ENCODE data around the gene PFDN6. TPM values are rescaled to one million over a fixed set of nuclear protein-coding genes. Genes with fewer than 3 reads are reported as not detected.

Gene PFDN6
- total RNA-seq, 2 donors from 2014 or later, result 92.9 to 103 TPM

DNA sequence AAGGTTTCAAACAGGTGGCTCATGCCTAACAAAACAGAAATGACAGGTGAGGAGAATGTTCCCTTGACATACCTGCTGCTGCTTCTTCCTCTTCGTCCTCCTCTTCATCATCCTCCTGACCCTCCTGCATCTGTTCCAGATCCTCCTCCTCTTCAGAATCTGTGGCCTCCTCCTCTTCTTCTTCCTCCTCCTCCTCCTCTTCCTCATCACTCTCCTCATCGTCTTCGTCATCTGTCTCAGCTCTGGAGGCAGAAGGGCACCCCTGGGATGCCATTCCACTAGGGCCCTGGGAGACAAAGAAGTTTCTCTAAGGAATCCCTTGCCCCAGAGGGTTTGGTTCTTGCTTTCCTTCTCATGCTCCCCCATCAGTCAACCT is 30.5 kb downstream of the PFDN6 start:
- ATAC-seq, result no peak
- Mint-ChIP-seq H3K36me3 (peaks cover 43 to 56% of the 10 kb centered on the region in 2 donors), H3K9me3 (no peaks in the 10 kb centered on the region), H3K27ac (peak overlapping the region in 1 of 2 donors; percentile 85)
- no peak for DNase-seq (ENCODE audit: low spot score in 2 of 2)

DNA sequence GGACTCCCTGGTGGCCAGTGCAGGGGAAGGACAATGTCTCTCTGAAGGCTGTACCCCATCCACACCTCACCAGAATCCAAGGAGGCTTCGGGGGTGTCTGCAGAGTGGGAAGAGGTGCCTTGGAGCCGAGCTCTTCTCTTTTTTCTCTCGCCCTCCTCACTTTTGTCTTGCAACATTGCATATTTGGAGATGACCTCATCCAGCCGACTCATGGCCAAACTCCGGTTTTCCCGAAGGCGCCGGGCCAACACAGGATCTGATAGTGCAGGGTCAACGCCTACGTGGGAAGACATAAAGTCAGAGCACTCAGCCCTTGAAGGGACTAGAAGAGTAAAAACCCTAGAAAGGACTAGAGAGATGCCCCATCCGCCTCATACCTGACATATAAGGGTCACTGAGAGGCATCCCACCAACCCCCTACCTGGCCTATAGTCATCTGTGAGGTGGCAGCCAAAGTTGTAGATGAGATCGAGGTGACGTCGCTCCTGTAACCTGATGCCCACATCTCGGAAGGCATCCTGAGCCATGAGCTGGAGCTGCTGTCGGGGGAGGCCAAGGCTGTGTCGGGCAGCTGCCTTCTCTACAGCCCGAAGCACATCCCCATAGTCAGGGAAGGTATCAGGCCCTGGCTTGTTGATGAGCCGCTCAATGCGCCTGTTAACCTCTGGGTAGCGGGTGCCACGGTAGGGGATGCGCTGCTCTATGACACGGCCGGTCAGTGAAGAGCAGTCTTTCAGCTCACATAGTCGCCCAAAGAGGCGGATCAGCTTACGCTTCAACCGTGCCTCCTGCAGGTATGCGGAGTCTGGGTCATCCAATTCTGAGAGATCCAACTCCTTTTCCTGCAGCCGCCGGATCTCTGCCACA is 31.1 kb downstream of the PFDN6 start:
- Mint-ChIP-seq H3K9me3 (no peaks in the 10 kb centered on the region), H3K36me3 (peaks cover 43 to 56% of the 10 kb centered on the region in 2 donors), H3K27ac (peak overlapping the region; percentile 85 to 96)
- ATAC-seq (no peak), DNase-seq (ENCODE audit: low spot score in 2 of 2) (no peak)

DNA sequence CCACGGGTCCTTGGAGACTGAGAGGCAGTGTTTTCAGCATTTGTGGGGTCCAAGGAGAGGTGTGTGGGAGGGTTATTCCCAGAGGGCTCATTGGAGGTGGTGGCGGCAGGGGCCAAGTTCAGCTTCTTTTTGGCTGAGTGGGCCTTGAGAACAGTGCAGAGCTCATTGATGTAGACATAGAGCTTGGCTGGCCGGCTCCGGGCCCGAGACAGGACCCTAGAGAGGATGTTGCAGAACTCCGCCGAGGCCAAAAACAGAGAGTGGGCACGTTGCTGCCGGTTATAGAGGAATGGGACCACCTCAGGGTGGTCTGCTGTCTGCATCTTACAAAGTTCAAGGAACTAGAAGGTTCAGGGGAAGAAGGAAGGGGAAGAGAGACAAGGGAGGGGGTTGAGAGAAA is 31.8 kb downstream of the PFDN6 start:
- peak overlapping the region; percentile 48 to 96 for H3K27ac Mint-ChIP-seq
- no peak for ATAC-seq
- no peaks in the 10 kb centered on the region for H3K9me3 Mint-ChIP-seq

DNA sequence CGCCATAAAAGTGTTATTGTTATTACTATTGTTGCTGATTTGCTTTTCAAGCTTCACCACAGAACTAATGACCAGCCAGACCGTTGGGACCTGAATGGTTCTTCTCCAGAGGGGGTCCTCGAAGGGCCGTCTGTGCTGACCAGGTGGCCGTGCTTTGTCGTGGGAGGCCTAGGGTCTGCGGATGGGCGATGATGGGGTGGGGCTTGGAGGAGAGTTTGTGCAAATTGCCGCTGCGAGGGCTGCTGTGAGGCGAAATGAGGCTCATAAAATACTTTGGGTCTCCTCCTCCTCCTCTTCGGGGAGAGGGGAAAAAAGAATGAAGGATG is 34.2 kb downstream of the PFDN6 start:
- Mint-ChIP-seq H3K36me3 (peaks cover 43% of the 10 kb centered on the region in 2 donors), H3K27ac (peak overlapping the region; percentile 96 to 98), H3K9me3 (no peaks in the 10 kb centered on the region)
- ATAC-seq (no peak), DNase-seq (ENCODE audit: low spot score in 2 of 2) (no peak)

More for the DNA sequence above, 31.8 kb downstream of the PFDN6 start:
- H3K36me3 Mint-ChIP-seq, result peaks cover 43 to 55% of the 10 kb centered on the region in 2 donors
- DNase-seq (ENCODE audit: low spot score in 2 of 2), result no peak

DNA sequence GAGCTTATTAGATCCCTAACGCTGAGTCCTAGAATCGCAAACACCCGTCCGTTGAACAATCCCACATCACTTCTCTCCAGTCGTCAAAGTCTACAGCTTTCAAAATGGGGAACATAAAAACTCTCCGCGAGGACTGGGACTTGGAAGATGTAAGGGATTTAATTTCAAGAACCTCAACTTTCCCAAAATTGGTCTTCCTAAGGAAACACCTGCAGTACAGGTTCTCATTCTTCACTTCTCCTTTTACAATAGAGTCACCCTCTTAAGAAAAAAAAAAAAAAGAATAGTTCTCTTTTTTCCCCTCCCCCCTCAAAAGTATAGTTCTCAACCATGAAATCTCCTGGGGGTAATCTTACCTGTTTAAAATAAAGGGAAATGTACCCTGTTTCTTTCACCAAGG is 34.7 kb downstream of the PFDN6 start:
- no peak for ATAC-seq
- no peaks in the 10 kb centered on the region for H3K9me3 Mint-ChIP-seq
- no peak for DNase-seq (ENCODE audit: low spot score in 2 of 2)
- peaks cover 38 to 42% of the 10 kb centered on the region in 2 donors for H3K36me3 Mint-ChIP-seq
- peak overlapping the region in 1 of 2 donors; percentile 96 for H3K27ac Mint-ChIP-seq

DNA sequence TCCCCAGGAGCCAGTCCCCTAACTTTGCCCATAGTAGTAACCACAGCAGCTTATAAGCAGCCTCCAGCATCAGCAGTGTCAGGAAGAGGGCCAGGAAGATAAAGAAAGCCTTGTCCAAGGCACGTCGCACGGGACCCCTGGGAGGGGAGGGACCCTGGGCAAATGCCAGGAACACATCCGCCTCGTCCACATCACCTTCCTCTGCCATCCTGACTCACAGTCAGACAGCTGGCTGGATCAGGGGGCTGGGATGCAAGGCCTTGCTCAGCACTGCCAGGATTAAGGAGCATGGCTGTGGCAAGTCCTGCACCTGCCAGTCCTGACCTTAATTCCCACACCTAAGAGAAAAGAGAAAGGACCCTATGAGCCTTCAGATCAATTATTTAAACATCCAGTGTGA is 39.7 kb downstream of the PFDN6 start:
- ATAC-seq, result no peak
- peaks cover 0 to under 1% of the 10 kb centered on the region in 2 donors for H3K36me3 Mint-ChIP-seq
- no peak overlapping the region for H3K27ac Mint-ChIP-seq
- H3K9me3 Mint-ChIP-seq, result no peaks in the 10 kb centered on the region
- no peak for DNase-seq (ENCODE audit: low spot score in 2 of 2)

DNA sequence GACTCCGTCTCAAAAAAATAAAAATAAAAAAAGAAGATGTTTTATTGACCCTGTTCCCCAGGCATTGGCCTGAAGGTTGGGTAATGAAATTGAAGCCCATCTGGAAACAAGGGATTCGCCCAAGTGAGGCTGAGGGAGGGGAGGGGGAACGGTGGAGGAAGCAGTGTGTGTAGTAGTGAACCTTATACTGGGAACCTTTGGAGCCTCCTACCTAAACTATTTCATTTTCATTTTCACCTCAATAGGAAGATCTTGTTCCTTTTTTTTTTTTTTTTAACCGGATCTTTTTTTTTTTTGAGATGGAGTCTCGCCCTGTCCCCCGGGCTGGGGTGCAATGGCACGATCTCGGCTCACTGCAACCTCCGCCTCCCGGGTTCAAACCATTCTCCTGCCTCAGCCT is 41.3 kb downstream of the PFDN6 start:
- H3K27ac Mint-ChIP-seq, result no peak overlapping the region
- no peaks in the 10 kb centered on the region for H3K36me3 Mint-ChIP-seq
- DNase-seq (ENCODE audit: low spot score in 2 of 2) (no peak), ATAC-seq (no peak)
- H3K9me3 Mint-ChIP-seq, result no peaks in the 10 kb centered on the region

DNA sequence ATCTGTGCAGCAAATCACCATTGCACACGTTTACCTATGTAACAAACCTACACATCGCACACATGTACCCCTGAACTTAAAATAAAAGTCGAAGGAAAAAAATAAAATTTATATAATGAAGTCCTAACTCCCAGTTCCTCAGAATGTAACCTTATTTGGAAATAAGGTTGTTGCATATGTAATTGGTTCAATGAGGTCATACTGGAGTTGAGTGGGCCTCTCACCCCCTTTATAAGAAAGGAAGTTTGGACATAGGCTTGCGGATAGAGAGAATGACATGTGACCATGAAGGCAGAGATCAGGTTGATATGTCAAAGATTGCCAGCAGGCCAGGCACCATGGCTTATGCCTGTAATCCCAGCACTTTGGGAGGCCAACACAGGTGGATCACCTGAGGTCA is 44.3 kb downstream of the PFDN6 start:
- DNase-seq (ENCODE audit: low spot score in 2 of 2) (no peak), ATAC-seq (no peak)
- Mint-ChIP-seq H3K27ac (no peak overlapping the region), H3K9me3 (no peaks in the 10 kb centered on the region), H3K36me3 (no peaks in the 10 kb centered on the region)

DNA sequence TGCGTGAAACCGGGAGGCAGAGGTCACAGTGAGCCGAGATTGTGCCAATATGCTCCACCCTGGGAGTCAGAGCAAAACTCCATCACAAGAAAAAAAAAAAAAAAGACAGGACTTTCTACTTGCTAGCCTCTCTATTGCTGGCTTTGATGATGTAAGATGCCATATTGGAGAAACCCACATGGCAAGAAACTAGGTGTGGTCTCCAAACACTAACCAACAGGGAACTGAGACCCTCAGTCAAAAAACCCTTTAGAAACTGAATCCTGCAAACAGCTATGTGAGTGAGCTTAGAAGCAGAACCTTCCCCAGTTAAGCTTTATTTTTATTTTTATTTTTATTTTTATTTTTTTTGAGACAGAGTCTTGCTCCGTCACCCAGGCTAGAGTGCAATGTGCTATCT is 46.5 kb downstream of the PFDN6 start:
- ATAC-seq (no peak), DNase-seq (ENCODE audit: low spot score in 2 of 2) (no peak)
- Mint-ChIP-seq H3K36me3 (no peaks in the 10 kb centered on the region), H3K27ac (no peak overlapping the region), H3K9me3 (no peaks in the 10 kb centered on the region)

DNA sequence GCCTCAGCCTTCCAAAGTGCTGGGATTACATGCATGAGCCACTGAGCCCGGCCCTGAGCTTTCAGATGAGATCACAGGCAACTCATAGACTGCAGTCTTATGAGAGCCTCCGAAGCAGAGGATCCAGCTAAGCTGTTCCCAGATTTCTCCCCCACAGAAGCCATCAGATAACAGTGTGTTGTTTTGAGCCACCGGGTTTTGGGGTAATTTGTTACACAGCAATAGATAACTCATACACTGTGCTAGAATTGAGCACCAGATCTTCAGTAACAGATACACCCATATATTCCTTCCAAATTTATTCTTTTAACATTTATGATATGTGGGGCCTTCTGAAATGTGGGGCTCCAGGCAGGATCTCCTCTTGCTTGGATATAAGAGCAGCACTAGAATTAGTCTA is 47.1 kb downstream of the PFDN6 start:
- ATAC-seq, result no peak
- Mint-ChIP-seq H3K36me3 (no peaks in the 10 kb centered on the region), H3K27ac (no peak overlapping the region)

DNA sequence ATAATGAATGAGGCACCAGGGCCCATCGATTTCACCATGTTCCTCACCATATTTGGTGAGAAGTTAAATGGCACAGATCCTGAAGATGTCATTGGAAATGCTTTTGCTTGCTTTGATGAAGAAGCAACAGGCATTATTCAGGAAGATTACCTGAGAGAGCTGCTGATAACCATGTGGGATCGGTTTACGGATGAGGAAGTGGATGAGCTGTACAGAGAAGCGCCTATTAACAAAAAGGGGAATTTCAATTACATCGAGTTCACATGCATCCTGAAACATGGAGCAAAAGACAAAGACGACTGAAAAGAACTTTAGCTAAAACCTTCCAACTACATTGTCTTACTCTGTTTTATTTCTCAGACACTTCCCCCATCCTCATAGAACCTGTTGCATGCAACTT is 49.8 kb downstream of the PFDN6 start:
- Mint-ChIP-seq H3K36me3 (no peaks in the 10 kb centered on the region), H3K9me3 (no peaks in the 10 kb centered on the region), H3K27ac (no peak overlapping the region)
- DNase-seq (ENCODE audit: low spot score in 2 of 2), result no peak
- no peak for ATAC-seq

More for the DNA sequence above, 47.1 kb downstream of the PFDN6 start:
- no peak for DNase-seq (ENCODE audit: low spot score in 2 of 2)
- no peaks in the 10 kb centered on the region for H3K9me3 Mint-ChIP-seq

Other genes with a start within 250 kb of the PFDN6 start
- 10 to 100 TPM; 24.4 to 45.8 TPM for gene HLA-DPA1, start 216.0 kb upstream of the PFDN6 start, total RNA-seq
- 10 to 100 TPM; 10.6 to 39.0 TPM for gene HLA-DPB1, start 213.6 kb upstream of the PFDN6 start, total RNA-seq
- 1 to 10 TPM; 1.8 to 4.6 TPM for gene COL11A2, start 97.1 kb upstream of the PFDN6 start, total RNA-seq
- gene RXRB, start 88.9 kb upstream of the PFDN6 start, total RNA-seq, result 10 to 100 TPM; 46.6 to 89.0 TPM
- gene SLC39A7, start 88.7 kb upstream of the PFDN6 start, total RNA-seq, result 10 to 100 TPM; 45.8 to 78.2 TPM
- 10 to 100 TPM; 14.7 to 17.5 TPM for gene HSD17B8, start 84.9 kb upstream of the PFDN6 start, total RNA-seq
- gene RING1, start 81.1 kb upstream of the PFDN6 start, total RNA-seq, result 10 to 100 TPM; 30.3 to 46.5 TPM
- gene VPS52, start 17.7 kb upstream of the PFDN6 start, total RNA-seq, result 10 to 100 TPM; 39.0 to 62.8 TPM
- gene RPS18, start 17.5 kb upstream of the PFDN6 start, total RNA-seq, result 1,000 to 10,000 TPM; 3,809 to 4,545 TPM
- gene B3GALT4, start 12.5 kb upstream of the PFDN6 start, total RNA-seq, result 1 to 10 TPM; 3.7 to 5.9 TPM
- 10 to 100 TPM; 73.7 to 81.5 TPM for gene WDR46, start 362 bp upstream of the PFDN6 start, total RNA-seq
- 100 to 1,000 TPM in 1 of 2 donors, 10 to 100 TPM in 1; 24.5 to 136 TPM for gene RGL2, start 9.3 kb downstream of the PFDN6 start, total RNA-seq
- gene TAPBP, start 24.5 kb downstream of the PFDN6 start, total RNA-seq, result 100 to 1,000 TPM; 143 to 216 TPM
- 10 to 100 TPM; 12.2 to 18.2 TPM for gene ZBTB22, start 28.1 kb downstream of the PFDN6 start, total RNA-seq
- gene DAXX, start 33.4 kb downstream of the PFDN6 start, total RNA-seq, result 10 to 100 TPM; 68.4 to 72.8 TPM
- 100 to 1,000 TPM; 103 to 170 TPM for gene KIFC1, start 102.2 kb downstream of the PFDN6 start, total RNA-seq
- gene PHF1, start 121.4 kb downstream of the PFDN6 start, total RNA-seq, result 100 to 1,000 TPM in 1 of 2 donors, 10 to 100 TPM in 1; 27.5 to 156 TPM
- gene CUTA, start 128.5 kb downstream of the PFDN6 start, total RNA-seq, result 100 to 1,000 TPM; 186 to 334 TPM
- 10 to 100 TPM; 70.5 to 71.7 TPM for gene SYNGAP1, start 130.5 kb downstream of the PFDN6 start, total RNA-seq
- 10 to 100 TPM in 1 of 2 donors, 1 to 10 TPM in 1; 9.4 to 12.5 TPM for gene ZBTB9, start 165.0 kb downstream of the PFDN6 start, total RNA-seq

Measured in activated naive CD4-positive, alpha-beta T cell treated with anti-CD3 and anti-CD28 coated beads, Interleukin-2, amount 50 U/mL, for 72 hours (primary cell).